HCT116 (cell line): Measurements from ENCODE around the gene ZNF579. TPM values are rescaled to one million over a fixed set of nuclear protein-coding genes. Genes with fewer than 3 reads are reported as not detected.

Experiments used
- ATAC-seq: fragments of 200-7000 bp; cut with Tn5 transposase; 2 replicates; pipeline ENCODE4 v1.9.1; 2020; ENCODE audit warnings: mild to moderate bottlenecking, moderate library complexity
- BruUV-seq: library from RNA; stranded (reverse); fragments of 400-500 nt; replicated peaks from 2 replicates; lab custom pipeline; 2021; lab: Mats Ljungman, UMichigan
- CTCF ChIA-PET: fragments of 300-600 bp; sonication (Branson Sonifier 250); formaldehyde crosslinking; loops from one replicate; lab custom pipeline; 2021; ENCODE audit warnings: antibody characterized with exemption; lab: Charles Lee
- POLR2A ChIA-PET: fragments of 300-600, 350-600 bp; sonication (Branson Sonifier 250); formaldehyde crosslinking; loops from one replicate; lab custom pipeline; 2021; ENCODE audit warnings: antibody characterized with exemption; lab: Charles Lee
- RAD21 ChIA-PET, 2 experiments: fragments of 300-600 bp; sonication (Branson Sonifier 250); formaldehyde crosslinking; loops; one replicate each; lab custom pipeline; 2023; ENCODE audit warnings: low total read pairs in 2 of 2; ENCODE audit not compliant: uncharacterized antibody in 2 of 2, unreplicated experiment in 2 of 2, low non-redundant PET in 1 of 2; lab: Charles Lee
- DNase-seq: peaks from one replicate; pipeline ENCODE4 v3.0.0-alpha.2; 2010; ENCODE audit warnings: low read depth, low spot score
- H2AFZ ChIP-seq: fragments of 200-600 bp; shearing (Covaris generic), sonication (generic); 2 replicates; pipeline ENCODE4 v1.6.1; 2017; ENCODE audit warnings: low read depth, mixed run types, mixed read lengths, antibody characterized with exemption, low read length; ENCODE audit not compliant: poor library complexity, severe bottlenecking
- H3K27ac ChIP-seq: 2 replicates; pipeline ENCODE4 v1.5.1; 2012; ENCODE audit warnings: low read depth, low read length
- H3K27me3 ChIP-seq: fragments of 200-600 bp; sonication (generic); 2 replicates; pipeline ENCODE4 v1.6.1; 2016; ENCODE audit warnings: mixed run types, low read length, mixed read lengths; ENCODE audit not compliant: insufficient read depth
- H3K36me3 ChIP-seq, 2 experiments: fragments of 200-500 bp in 1 of 2; fragments of 200-600 bp in 1 of 2; sonication (Bioruptor generic) in 1 of 2; sonication (generic) in 1 of 2; 2 replicates each; pipeline versions ENCODE4 v1.5.1 to v1.6.1; 2014 to 2016; ENCODE audit warnings: low read length in 2 of 2, inconsistent platforms in 1 of 2, mixed read lengths in 1 of 2, mixed run types in 1 of 2; ENCODE audit not compliant: insufficient read depth in 2 of 2, control insufficient read depth in 1 of 2
- H3K4me1 ChIP-seq, 2 experiments: fragments of 200-600 bp in 1 of 2; sonication (generic) in 1 of 2; 2 replicates each; pipeline versions ENCODE4 v1.5.1 to v1.6.1; 2012 to 2017; ENCODE audit warnings: low read length in 2 of 2, inconsistent platforms in 1 of 2, mild to moderate bottlenecking in 1 of 2, mixed read lengths in 1 of 2, mixed run types in 1 of 2, moderate library complexity in 1 of 2; ENCODE audit not compliant: insufficient read depth in 2 of 2, control insufficient read depth in 1 of 2
- H3K4me2 ChIP-seq: fragments of 200-600 bp; sonication (generic); 2 replicates; pipeline ENCODE4 v1.6.1; 2017; ENCODE audit warnings: mixed run types, low read length, mixed read lengths
- H3K4me3 ChIP-seq, 2 experiments: fragments of 200-600 bp in 1 of 2; sonication (generic) in 1 of 2; replicated peaks in 1 of 2; 2 replicates each; pipeline ENCODE4 v1.5.1; 2011 to 2016; ENCODE audit warnings: low read length in 2 of 2, control low read depth in 1 of 2, low read depth in 1 of 2, mild to moderate bottlenecking in 1 of 2, mixed read lengths in 1 of 2, mixed run types in 1 of 2
- H3K79me2 ChIP-seq: fragments of 200-600 bp; sonication (generic); 2 replicates; pipeline ENCODE4 v1.6.1; 2017; ENCODE audit warnings: mild to moderate bottlenecking, mixed run types, low read length, moderate library complexity, mixed read lengths; ENCODE audit not compliant: insufficient read depth
- H3K9ac ChIP-seq: fragments of 200-600 bp; sonication (generic); 2 replicates; pipeline ENCODE4 v1.6.1; 2016; ENCODE audit warnings: low read length, mixed read lengths
- H3K9me2 ChIP-seq: fragments of 200-600 bp; sonication (generic), shearing (Covaris generic); 2 replicates; pipeline ENCODE4 v1.6.1; 2017; ENCODE audit warnings: mixed run types, mild to moderate bottlenecking, moderate library complexity; ENCODE audit not compliant: insufficient read depth
- H3K9me3 ChIP-seq, 2 experiments: fragments of 200-500 bp in 1 of 2; fragments of 200-600 bp in 1 of 2; sonication (Bioruptor generic) in 1 of 2; sonication (generic) in 1 of 2; 2 replicates each; pipeline ENCODE4 v1.6.1; 2014 to 2017; ENCODE audit warnings: low read length in 2 of 2, mixed read lengths in 2 of 2, inconsistent platforms in 1 of 2, low read depth in 1 of 2, mild to moderate bottlenecking in 1 of 2, mixed run types in 1 of 2, moderate library complexity in 1 of 2; ENCODE audit not compliant: control insufficient read depth in 1 of 2, insufficient read depth in 1 of 2
- H4K20me1 ChIP-seq: fragments of 200-600 bp; sonication (generic), shearing (Covaris generic); 2 replicates; pipeline ENCODE4 v1.6.1; 2017; ENCODE audit warnings: mixed run types, mild to moderate bottlenecking, moderate library complexity; ENCODE audit not compliant: insufficient read depth
- CBX3 ChIP-seq: IDR thresholded peaks from 2 replicates; pipeline ENCODE4 v1.6.1; 2012; ENCODE audit warnings: low read depth
- CEBPB ChIP-seq: IDR thresholded peaks from 2 replicates; pipeline ENCODE4 v1.6.1; 2012; ENCODE audit warnings: low read depth
- EGR1 ChIP-seq: IDR thresholded peaks from 2 replicates; pipeline ENCODE4 v1.6.1; 2012; ENCODE audit warnings: low read depth
- ELF1 ChIP-seq: IDR thresholded peaks from 2 replicates; pipeline ENCODE4 v1.6.1; 2012; ENCODE audit warnings: low read depth, borderline replicate concordance
- EZH2 ChIP-seq: fragments of 200-600 bp; sonication (generic); IDR thresholded peaks from 2 replicates; pipeline ENCODE4 v1.6.1; 2017; ENCODE audit warnings: antibody characterized with exemption, mixed run types
- EZH2phosphoT487 ChIP-seq: fragments of 200-600 bp; IDR thresholded peaks from 2 replicates; pipeline ENCODE4 v1.6.1; 2018; ENCODE audit warnings: antibody characterized with exemption, borderline replicate concordance
- FOSL1 ChIP-seq: IDR thresholded peaks from 2 replicates; pipeline ENCODE4 v1.6.1; 2012; ENCODE audit warnings: low read depth
- JUND ChIP-seq: IDR thresholded peaks from 2 replicates; pipeline ENCODE4 v1.6.1; 2012
- POLR2A ChIP-seq: IDR thresholded peaks from 2 replicates; pipeline ENCODE4 v1.7.0; 2011; ENCODE audit warnings: borderline replicate concordance; ENCODE audit not compliant: insufficient read depth, insufficient read length; ENCODE audit errors: extremely low read depth
- POLR2AphosphoS5 ChIP-seq: IDR thresholded peaks from 2 replicates; pipeline ENCODE4 v1.6.1; 2011; ENCODE audit warnings: mild to moderate bottlenecking, low read depth, low read length, moderate library complexity
- RAD21 ChIP-seq: IDR thresholded peaks from 2 replicates; pipeline ENCODE4 v1.6.1; 2012; ENCODE audit warnings: low read depth, mild to moderate bottlenecking
- SRF ChIP-seq: IDR thresholded peaks from 2 replicates; pipeline ENCODE4 v1.6.1; 2012; ENCODE audit warnings: low read depth
- TCF7L2 ChIP-seq: IDR thresholded peaks from 2 replicates; pipeline ENCODE4 v1.7.0; 2011; ENCODE audit warnings: borderline replicate concordance, inconsistent platforms; ENCODE audit not compliant: insufficient read depth, insufficient read length; ENCODE audit errors: extremely low read depth
- YY1 ChIP-seq: IDR thresholded peaks from 2 replicates; pipeline ENCODE4 v1.6.1; 2011; ENCODE audit warnings: low read length, low read depth, moderate library complexity, mild to moderate bottlenecking; ENCODE audit not compliant: insufficient replicate concordance; ENCODE audit errors: extremely low read depth
- ZNF274 ChIP-seq: fragments of 200-500 bp; sonication (Bioruptor generic); IDR thresholded peaks from 2 replicates; pipeline ENCODE4 v1.6.1; 2014; ENCODE audit warnings: mild to moderate bottlenecking, low read depth, low read length, inconsistent platforms
- intact Hi-C: fragments of 100-400 bp; cut with micrococcal nuclease; formaldehyde crosslinking; loops from 2 replicates; pipeline ENCODE4 v1.10.0; 2022
- total RNA-seq: library from RNA; stranded (reverse); gene quantifications from one replicate; pipeline ENCODE4 v1.2.1, GENCODE V29; 2021; ENCODE audit not compliant: unreplicated experiment
- TF ChIP-seq, protein P1 (sequence below), 3 experiments: fragments of 200-600 bp in 1 of 3; sonication (generic) in 1 of 3; IDR thresholded peaks in 2 of 3; conservative IDR thresholded peaks in 1 of 3; 2 replicates each; pipeline ENCODE4 v1.5.1; 2012 to 2017; ENCODE audit warnings: low read depth in 2 of 3, low read length in 2 of 3, antibody characterized with exemption in 1 of 3, borderline replicate concordance in 1 of 3, control low read depth in 1 of 3, mild to moderate bottlenecking in 1 of 3, mixed read lengths in 1 of 3, mixed run types in 1 of 3, moderate library complexity in 1 of 3; ENCODE audit not compliant: insufficient read depth in 1 of 3
- TF ChIP-seq, protein P2 (sequence below): IDR thresholded peaks from 2 replicates; pipeline ENCODE4 v1.6.1; 2011; ENCODE audit warnings: mild to moderate bottlenecking, low read length, moderate library complexity; ENCODE audit not compliant: insufficient replicate concordance; ENCODE audit errors: extremely low read depth
- TF ChIP-seq, protein P3 (sequence below): IDR thresholded peaks from 2 replicates; pipeline ENCODE4 v1.6.1; 2012; ENCODE audit warnings: low read depth
- TF ChIP-seq, protein P4 (sequence below): IDR thresholded peaks from 2 replicates; pipeline ENCODE4 v1.6.1; 2012
- TF ChIP-seq, protein P5 (sequence below): IDR thresholded peaks from 2 replicates; pipeline ENCODE4 v1.6.1; 2012

The ZNF579 gene
- total RNA-seq, 1 experiment from 2014 or later = 24.1 TPM

DNA sequence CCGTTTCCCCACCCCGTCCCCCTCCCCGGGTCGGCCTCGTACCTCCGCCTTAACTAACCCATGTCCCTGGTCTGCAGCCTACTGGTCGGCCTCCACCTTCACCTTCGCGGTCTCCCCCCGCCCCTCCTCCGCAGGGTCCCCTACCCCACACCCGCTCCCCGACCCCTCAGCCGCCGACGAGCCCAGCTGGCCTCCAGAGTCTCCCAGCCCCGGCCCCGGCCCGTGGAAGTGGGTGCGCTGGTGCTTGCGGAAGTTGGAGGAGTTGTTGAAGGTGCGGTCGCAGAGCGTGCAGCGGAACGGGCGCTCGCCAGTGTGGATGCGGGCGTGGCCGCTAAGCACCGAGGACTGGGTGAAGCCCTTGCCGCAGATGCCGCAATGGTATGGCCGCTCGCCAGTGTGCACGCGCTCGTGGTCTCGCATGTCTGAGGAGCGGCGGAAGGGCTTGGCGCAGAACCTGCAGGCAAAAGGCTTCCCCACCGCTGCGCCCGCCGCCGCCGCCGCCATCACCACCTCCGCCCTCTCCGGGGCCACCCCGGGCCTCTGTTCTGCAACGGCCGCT, 41.1 kb upstream of the ZNF579 start:
- Histone ChIP-seq H3K36me3 (peaks cover 0 to 6% of the 10 kb centered on the region in 2 experiments; a peak in 1 of 4 replicates), H3K9me2 (no peaks in the 10 kb centered on the region), H3K9ac (no peak overlapping the region), H3K27me3 (no peaks in the 10 kb centered on the region), H3K4me2 (no peak overlapping the region), H2AFZ (no peak overlapping the region), H3K4me1 (peaks cover 8 to 14% of the 10 kb centered on the region in 2 experiments; a peak in 3 of 4 replicates), H3K4me3 (no peak overlapping the region), H3K79me2 (no peaks in the 10 kb centered on the region), H4K20me1 (no peaks in the 10 kb centered on the region), H3K9me3 (no peaks in the 10 kb centered on the region), H3K27ac (no peak overlapping the region)
- ChIA-PET POLR2A (no interaction called here), RAD21 (no interaction called here), CTCF (no interaction called here)
- ATAC-seq = no peak
- DNase-seq = no peak
- intact Hi-C loops = no loop called here
- TF ChIP-seq, protein P1, sequence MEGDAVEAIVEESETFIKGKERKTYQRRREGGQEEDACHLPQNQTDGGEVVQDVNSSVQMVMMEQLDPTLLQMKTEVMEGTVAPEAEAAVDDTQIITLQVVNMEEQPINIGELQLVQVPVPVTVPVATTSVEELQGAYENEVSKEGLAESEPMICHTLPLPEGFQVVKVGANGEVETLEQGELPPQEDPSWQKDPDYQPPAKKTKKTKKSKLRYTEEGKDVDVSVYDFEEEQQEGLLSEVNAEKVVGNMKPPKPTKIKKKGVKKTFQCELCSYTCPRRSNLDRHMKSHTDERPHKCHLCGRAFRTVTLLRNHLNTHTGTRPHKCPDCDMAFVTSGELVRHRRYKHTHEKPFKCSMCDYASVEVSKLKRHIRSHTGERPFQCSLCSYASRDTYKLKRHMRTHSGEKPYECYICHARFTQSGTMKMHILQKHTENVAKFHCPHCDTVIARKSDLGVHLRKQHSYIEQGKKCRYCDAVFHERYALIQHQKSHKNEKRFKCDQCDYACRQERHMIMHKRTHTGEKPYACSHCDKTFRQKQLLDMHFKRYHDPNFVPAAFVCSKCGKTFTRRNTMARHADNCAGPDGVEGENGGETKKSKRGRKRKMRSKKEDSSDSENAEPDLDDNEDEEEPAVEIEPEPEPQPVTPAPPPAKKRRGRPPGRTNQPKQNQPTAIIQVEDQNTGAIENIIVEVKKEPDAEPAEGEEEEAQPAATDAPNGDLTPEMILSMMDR (IDR thresholded peaks at IDR 0.05 in 2 of 3, conservative IDR thresholded peaks at IDR 0.05 in 1 of 3; ENCODE audit: borderline replicate concordance in 1 of 3, insufficient read depth in 1 of 3, low read depth in 2 of 3, low read length in 2 of 3) = no peak
- TF ChIP-seq, protein P2, sequence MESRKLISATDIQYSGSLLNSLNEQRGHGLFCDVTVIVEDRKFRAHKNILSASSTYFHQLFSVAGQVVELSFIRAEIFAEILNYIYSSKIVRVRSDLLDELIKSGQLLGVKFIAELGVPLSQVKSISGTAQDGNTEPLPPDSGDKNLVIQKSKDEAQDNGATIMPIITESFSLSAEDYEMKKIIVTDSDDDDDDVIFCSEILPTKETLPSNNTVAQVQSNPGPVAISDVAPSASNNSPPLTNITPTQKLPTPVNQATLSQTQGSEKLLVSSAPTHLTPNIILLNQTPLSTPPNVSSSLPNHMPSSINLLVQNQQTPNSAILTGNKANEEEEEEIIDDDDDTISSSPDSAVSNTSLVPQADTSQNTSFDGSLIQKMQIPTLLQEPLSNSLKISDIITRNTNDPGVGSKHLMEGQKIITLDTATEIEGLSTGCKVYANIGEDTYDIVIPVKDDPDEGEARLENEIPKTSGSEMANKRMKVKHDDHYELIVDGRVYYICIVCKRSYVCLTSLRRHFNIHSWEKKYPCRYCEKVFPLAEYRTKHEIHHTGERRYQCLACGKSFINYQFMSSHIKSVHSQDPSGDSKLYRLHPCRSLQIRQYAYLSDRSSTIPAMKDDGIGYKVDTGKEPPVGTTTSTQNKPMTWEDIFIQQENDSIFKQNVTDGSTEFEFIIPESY = no peak
- TF ChIP-seq CEBPB (no peak), CBX3 (no peak), JUND (no peak), YY1 (no peak), POLR2A (no peak), TCF7L2 (no peak), ELF1 (no peak), ZNF274 (no peak), EGR1 (no peak), RAD21 (no peak), EZH2 (no peak), SRF (no peak), FOSL1 (no peak), EZH2phosphoT487 (no peak), POLR2AphosphoS5 (no peak)
- TF ChIP-seq, protein P3, sequence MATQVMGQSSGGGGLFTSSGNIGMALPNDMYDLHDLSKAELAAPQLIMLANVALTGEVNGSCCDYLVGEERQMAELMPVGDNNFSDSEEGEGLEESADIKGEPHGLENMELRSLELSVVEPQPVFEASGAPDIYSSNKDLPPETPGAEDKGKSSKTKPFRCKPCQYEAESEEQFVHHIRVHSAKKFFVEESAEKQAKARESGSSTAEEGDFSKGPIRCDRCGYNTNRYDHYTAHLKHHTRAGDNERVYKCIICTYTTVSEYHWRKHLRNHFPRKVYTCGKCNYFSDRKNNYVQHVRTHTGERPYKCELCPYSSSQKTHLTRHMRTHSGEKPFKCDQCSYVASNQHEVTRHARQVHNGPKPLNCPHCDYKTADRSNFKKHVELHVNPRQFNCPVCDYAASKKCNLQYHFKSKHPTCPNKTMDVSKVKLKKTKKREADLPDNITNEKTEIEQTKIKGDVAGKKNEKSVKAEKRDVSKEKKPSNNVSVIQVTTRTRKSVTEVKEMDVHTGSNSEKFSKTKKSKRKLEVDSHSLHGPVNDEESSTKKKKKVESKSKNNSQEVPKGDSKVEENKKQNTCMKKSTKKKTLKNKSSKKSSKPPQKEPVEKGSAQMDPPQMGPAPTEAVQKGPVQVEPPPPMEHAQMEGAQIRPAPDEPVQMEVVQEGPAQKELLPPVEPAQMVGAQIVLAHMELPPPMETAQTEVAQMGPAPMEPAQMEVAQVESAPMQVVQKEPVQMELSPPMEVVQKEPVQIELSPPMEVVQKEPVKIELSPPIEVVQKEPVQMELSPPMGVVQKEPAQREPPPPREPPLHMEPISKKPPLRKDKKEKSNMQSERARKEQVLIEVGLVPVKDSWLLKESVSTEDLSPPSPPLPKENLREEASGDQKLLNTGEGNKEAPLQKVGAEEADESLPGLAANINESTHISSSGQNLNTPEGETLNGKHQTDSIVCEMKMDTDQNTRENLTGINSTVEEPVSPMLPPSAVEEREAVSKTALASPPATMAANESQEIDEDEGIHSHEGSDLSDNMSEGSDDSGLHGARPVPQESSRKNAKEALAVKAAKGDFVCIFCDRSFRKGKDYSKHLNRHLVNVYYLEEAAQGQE = no peak
- TF ChIP-seq, protein P4, sequence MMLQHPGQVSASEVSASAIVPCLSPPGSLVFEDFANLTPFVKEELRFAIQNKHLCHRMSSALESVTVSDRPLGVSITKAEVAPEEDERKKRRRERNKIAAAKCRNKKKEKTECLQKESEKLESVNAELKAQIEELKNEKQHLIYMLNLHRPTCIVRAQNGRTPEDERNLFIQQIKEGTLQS = no peak
- TF ChIP-seq, protein P5, sequence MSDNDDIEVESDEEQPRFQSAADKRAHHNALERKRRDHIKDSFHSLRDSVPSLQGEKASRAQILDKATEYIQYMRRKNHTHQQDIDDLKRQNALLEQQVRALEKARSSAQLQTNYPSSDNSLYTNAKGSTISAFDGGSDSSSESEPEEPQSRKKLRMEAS = no peak
- BruUV-seq = no TSS peak
